GM12892 (cell line): ENCODE data around the gene EGR4.
A peak's percentile ranks its signal among the peaks of the same experiment; 100 is the strongest.

Source experiments
- DNase-seq: peaks from one replicate; pipeline ENCODE4 v3.0.0; 2011; ENCODE audit not compliant: insufficient read length
- FAIRE-seq: peaks from 2 replicates; lab custom pipeline; 2011; peaks lifted over from hg19 to GRCh38; lab: Jason Lieb, UNC
- POLR2A ChIP-seq: IDR thresholded peaks from 2 replicates; pipeline ENCODE4 v1.6.1; 2011; ENCODE audit warnings: low read depth, low read length, control low read depth
- POLR2AphosphoS5 ChIP-seq: IDR thresholded peaks from 2 replicates; pipeline ENCODE4 v1.6.1; 2011; ENCODE audit warnings: low read depth, low read length, control low read depth
- TAF1 ChIP-seq: IDR thresholded peaks from 2 replicates; pipeline ENCODE4 v1.6.1; 2011; ENCODE audit warnings: low read depth, mild to moderate bottlenecking, control low read depth, low read length, borderline replicate concordance

EGR4 gene

GRCh38 chr2:73260338-73260984, 32.9 kb downstream of the EGR4 start:
- TF ChIP-seq TAF1 (no peak), POLR2A (no peak), POLR2AphosphoS5 (no peak)
- FAIRE-seq (no peak), DNase-seq (no peak)

- FAIRE-seq (no peak), DNase-seq (no peak)
- no peak for TF ChIP-seq TAF1
Measured at GRCh38 chr2:73259704-73260337, 33.5 kb downstream of the EGR4 start.

DNA sequence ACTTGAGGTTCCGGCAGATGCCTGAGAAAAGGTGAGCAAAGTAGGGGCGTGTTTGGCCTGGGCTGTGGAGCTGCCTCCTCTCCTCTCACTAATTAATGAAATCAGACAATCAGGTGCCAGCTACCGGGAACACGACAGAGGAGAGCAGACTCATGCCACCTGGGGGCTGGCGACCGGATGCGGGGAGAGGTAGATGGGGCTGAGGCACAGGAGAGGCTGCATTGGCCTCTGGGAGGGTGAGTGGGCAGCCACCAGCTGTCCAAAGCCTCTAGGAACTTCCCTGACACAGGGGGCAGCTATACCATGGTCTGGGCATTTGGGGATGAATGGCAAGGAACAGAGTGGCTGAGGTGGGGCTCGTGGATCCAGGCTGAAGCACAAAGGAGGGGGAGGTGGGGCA, 34.1 kb downstream of the EGR4 start:
- FAIRE-seq: no peak
- TF ChIP-seq POLR2A: no peak
- TF ChIP-seq TAF1: no peak
- TF ChIP-seq POLR2AphosphoS5: no peak
- DNase-seq: no peak

GRCh38 chr2:73258913-73259215, 34.5 kb downstream of the EGR4 start:
- no peak for TF ChIP-seq TAF1
- TF ChIP-seq POLR2AphosphoS5: no peak
- no peak for TF ChIP-seq POLR2A
- FAIRE-seq: no peak
- DNase-seq: no peak

DNA sequence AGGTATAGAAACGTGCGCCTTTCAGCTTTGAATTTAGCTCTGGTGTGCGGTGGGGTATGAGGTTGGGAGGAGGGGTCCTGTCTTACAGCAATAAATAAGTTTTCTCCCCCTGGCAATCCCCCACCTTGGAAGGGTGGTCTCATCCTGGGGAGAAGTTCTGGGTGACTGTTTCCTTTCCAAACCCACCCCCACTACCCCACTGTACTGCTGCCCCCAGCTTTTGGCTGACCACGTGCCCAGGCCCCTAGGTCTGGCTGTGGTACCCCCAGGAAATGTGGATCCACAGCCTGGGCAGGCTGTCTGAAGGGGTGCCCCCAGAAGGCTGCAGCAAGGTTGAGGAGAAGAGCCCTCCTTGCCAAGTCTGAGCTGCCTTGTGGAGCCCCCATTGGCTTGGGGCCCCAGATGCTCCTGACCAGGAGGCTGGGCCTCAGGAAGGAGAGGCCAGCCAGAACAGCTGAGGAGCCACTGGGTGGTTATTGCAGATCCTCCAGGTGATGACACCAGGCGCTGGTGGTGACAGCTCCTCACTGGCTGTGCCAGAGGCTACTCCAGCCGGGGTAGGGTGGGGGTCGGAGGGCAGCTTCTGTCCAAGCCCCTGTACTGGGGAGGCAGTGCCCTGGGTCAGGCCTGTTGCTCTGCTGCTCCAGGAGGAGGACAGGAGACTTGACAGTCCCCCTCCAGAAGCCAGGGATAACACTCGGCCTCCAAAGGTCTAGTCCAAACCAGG, 35.0 kb downstream of the EGR4 start:
- no peak for FAIRE-seq
- TF ChIP-seq POLR2AphosphoS5: no peak
- no peak for DNase-seq

- no peak for DNase-seq
Measured at GRCh38 chr2:73257425-73258125, 35.8 kb downstream of the EGR4 start.

GRCh38 chr2:73257021-73257420, 36.3 kb downstream of the EGR4 start:
- TF ChIP-seq POLR2AphosphoS5: no peak
- TF ChIP-seq POLR2A: no peak
- TF ChIP-seq TAF1: no peak
- FAIRE-seq (no peak), DNase-seq (no peak)

More at GRCh38 chr2:73257425-73258125, 35.8 kb downstream of the EGR4 start:
- TF ChIP-seq POLR2A (no peak), POLR2AphosphoS5 (no peak), TAF1 (no peak)
- no peak for FAIRE-seq

DNA sequence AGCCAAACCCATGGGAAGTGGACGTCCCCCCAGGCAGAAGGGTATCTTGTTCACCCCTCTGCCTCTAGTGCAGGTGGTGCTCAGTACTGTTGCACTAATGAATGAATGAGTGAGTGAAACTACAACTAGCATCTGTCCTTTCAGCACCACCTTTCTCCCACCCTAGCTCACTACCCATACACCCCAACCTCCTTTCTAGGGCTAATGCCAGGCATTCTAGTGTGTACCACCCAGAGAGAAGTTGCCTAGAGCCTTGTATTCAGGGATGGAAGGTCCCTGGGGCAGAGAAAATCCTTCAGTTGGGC, 36.8 kb downstream of the EGR4 start:
- DNase-seq (no peak), FAIRE-seq (no peak)
- no peak for TF ChIP-seq POLR2AphosphoS5
- no peak for TF ChIP-seq POLR2A
- TF ChIP-seq TAF1: no peak

GRCh38 chr2:73255907-73256617, 37.3 kb downstream of the EGR4 start:
- TF ChIP-seq POLR2A: no peak
- no peak for TF ChIP-seq POLR2AphosphoS5
- no peak for TF ChIP-seq TAF1
- FAIRE-seq (no peak), DNase-seq (no peak)

DNA sequence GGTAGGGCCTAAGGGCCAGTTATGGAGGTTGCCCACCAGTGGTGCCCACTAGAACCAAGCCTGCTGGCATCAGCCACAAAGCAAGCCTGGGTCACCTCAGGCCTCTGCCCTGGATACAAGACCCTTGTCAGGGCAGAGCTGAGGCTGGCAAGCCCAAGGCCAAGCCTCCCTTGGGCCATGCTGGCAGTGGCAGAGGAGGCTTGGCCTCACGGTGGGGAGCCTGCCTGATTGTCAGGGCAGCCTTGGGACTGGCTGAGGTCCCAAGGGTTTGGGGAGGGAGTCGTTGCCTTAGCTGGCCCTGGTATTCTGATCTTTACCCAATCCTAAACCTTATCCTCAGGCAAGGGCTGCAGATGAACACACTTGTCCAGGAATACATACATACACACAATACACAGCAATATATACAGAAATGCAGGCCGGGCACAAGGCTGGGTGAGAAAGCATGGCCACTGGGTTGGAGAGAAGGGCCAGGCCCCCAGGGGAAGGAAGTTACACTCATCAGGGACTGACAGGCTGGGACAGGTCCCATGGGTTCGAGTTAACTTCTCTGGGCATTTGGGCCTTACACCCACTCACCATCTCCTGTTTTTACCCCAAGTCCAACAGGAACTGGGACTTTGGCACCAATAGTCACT, 38.2 kb downstream of the EGR4 start:
- no peak for FAIRE-seq
- TF ChIP-seq POLR2A (peak; percentile 45), POLR2AphosphoS5 (peak; percentile 51; the same call in 1 of the 2 replicates), TAF1 (no peak)
- DNase-seq: no peak

DNA sequence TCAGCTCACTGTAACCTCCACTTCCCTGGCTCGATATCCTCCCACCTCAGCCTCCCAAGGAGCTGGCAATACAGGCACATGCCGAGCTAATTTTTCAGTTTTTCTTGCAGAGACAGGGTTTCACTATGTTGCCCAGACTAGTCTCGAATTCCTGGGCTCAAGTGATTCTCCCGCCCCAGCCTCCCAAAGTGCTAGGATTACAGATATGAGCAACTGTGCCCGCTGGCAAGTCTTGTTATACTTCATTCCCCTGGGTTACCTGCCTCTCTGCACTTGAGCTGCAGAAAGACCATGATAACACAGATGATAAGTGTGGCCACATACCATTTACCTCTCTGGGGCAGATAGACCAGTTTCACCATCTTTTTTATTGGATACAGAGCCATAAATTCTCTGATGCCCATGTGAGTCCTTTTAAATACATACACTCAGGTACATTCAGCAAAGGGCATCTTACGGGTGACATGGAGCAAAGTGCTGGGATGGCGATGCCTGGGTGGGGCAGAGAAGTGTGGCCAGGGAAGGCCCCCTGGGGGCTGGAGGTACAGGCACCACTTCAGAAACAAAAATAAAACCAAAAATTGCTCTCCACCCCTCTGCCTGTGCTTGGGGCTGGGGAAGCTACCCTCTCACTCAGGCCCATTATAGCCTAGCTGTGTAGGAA, 38.9 kb downstream of the EGR4 start:
- FAIRE-seq (no peak), DNase-seq (no peak)
- TF ChIP-seq POLR2AphosphoS5 (peak; percentile 19; the same call in 1 of the 2 replicates), TAF1 (no peak)
